Measurements from ENCODE around the gene CMIP.
"Not testable (repeated sequence)": the region's sequence is repeated elsewhere in the genome, so short reads cannot be mapped to it uniquely, and the experiment has no call there.

CMIP gene

GRCh38 chr16:81444448-81445121 lies at the start of gene CMIP:
Gene CMIP, plus strand, starts transcription at chr16:81444808.
- peak; percentile 80 to 87 for DNase-seq

- DNase-seq: no peak
Observed at GRCh38 chr16:81394966-81395655, 49.5 kb upstream of the CMIP start.

- DNase-seq: no peak
Observed at GRCh38 chr16:81397058-81397878, 47.3 kb upstream of the CMIP start.

DNA sequence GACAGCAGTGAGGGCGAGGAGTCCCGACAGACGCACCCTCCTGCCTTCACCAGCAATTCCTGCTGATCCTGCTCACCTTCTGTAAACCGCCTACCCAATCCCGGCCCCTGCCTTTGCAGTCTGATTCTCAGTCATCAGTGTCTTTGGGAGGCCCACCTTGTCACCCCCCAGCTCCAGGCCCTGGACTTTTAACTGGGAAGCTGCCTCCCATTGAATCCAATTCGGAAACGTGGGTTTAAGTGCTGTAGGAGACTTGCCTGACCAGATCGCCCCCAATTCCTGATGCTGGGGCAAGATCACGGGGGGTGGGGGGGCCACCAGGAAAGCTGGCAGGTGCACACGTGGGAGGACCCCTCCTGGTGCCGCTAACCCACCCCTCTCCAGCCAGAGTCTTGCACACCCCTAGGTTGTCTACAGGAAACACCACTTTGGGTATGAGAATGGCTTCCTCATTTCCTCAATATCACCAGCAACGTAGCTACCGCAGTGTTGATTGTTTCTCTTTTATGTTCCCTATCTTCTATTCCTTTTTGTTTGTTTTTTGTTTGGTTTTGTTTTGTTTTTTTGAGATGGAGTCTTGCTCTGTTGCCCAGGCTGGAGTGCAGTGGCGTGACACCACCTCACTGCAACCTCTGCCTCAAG lies 46.6 kb upstream of the CMIP start:
- DNase-seq: no peak

- DNase-seq: no peak
Observed at GRCh38 chr16:81399909-81400308, 44.7 kb upstream of the CMIP start.

DNA sequence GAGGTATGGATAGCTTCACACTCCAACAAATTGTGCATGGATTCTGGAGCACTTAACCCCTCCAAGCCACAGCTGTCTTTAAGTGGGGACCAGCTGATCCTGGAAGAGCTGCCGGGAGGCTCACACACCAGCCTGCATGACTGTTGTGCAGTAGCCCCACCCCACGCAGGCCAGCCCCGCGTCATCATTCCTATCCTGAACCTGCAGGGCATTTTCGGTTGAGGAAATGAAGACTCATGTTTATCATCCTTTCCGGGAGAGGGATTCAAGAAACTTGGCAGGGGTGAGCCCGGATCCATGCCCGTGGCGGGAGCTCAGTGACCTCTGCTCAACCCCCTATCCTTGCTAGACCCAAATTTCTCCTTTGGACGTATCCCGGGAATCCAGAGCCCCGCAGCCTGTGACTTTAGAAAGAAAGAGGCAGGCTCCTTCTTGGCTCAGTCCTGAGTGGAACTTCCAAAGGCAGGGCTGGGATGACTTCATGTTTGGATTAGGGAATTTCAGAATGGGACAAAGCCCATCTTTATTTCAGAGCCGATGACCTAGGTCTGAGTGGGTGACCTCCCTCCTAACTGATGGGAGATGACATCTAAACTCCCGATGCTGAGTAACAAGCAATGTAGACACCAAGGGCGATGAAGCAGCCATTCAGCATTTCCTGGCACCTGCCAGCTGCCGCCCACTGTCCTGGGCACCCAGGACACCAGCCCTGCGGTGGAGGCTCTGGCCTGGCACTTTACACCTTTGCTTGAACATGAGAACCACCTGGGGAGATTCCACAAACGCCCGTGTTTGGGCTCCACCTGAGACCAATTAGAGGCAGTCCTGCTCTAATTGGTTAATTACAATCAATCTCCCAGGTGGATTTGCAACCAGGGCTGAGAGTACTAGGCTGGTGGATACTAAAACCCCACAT lies 43.3 kb upstream of the CMIP start:
- DNase-seq: no peak

DNA sequence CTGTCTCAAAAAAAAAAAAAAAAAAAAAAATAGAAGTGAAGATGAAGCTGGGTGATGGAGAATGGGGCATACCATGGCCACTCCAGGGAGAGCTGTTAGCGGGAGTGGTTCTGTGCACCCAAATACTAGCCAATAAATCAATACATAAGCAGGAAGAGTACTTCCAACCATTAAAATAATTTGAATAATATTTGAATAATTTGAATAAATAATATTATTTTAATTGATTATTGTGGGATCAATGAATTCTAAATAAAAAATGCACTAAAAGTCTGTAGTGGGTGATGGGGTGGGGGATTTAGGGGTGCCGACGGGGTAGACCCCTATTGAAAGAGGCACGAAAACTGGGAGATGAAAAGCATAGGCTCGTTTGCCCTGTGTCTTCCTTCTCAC lies 41.4 kb upstream of the CMIP start:
- DNase-seq: no peak

DNA sequence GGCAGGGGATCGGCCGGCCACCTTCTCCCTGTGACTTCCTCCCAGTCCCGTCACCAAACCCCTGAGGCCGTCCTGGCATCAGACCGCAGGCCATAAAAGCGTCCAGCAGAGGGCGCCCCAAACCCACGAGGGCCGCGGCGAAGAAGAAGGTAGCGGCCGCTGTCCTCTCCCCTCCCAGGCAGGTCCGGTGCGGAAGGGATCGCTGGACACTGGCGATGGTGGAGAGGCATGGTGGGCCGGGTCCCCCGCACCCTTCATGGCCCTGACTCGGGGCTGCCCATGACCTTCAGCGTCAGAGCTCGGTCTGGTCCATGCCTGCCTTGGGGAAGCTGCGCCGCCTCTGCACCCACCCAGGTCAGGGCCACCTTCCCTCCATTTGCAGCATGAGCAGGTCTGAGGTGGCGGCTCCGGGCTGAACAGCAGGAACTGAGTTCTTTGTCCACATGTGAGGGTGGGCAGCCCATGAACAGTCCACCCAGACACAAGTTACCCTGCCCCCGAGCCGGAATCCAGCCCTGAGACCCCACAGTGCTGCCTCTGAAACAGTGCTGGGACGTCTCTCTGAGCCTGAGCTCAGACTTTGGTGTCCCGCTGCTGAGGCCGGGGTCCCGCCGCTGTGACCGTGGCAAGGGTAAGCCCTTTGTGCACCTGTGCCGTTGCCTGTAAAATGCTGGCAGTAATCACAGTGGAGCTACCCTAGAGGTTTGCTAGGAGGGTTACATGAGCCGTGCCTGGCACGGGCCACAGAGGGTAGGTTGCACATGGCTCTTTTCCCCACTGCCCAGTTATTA lies 40.8 kb upstream of the CMIP start:
- DNase-seq: peak; percentile 91 to 92

GRCh38 chr16:81405002-81405401 lies 39.6 kb upstream of the CMIP start:
- DNase-seq: not testable (repeated sequence)

GRCh38 chr16:81405702-81406113 lies 38.9 kb upstream of the CMIP start:
- no peak for DNase-seq

- no peak for DNase-seq
Observed at GRCh38 chr16:81408409-81408950, 36.1 kb upstream of the CMIP start.

- DNase-seq: no peak
Observed at GRCh38 chr16:81409016-81409556, 35.5 kb upstream of the CMIP start.

DNA sequence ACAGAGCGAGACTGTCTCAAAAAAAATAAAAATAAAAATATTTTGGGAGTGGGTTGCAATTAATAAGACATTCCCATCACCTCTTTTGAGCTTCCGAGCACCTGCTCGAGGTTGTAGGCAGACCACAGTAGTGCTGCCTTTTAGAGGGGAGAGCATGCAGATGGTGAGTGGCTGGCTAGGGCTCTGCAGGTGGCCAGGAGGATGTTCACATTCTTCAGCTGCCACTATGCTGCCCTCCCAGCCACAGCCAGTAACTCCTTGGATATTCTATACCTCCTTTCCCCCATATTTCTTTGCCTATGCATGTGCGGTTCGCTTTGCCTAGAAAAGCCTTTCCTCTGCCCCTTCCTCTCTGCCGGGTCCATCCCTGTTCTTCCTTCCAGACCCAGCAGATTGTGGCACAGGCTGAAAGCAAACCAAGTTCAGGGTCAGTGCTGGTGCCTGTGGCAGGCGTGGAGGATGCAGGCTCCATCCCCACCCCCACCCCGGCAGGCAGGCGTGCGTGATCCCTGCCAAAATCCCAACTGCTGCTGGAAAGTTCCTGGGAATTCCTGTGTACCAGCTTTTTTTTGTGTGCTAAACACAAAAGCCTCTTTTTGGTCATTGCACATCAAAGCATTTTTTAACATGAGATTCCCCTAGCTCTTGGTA lies 33.8 kb upstream of the CMIP start:
- DNase-seq: no peak

- no peak for DNase-seq
Observed at GRCh38 chr16:81413245-81413990, 31.2 kb upstream of the CMIP start.

DNA sequence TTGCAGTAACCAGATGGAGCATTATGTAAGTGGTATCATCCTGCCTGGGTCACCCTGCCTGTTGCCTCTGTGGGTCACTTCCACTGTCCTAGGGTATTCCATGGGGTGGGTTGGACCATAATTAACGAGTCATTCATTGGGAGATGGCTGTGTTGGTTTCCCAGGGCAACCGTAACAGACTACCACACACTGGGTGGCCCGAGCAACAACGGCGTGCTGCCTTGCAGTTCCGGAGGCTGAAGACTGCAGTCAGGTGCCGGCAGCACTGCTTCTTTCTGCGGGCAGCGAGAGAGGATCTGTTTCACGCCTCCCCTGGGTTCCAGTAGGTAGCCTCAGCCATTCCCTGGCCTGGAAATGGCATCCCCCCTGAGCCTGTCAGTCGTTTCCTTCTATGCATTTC lies 28.9 kb upstream of the CMIP start:
- DNase-seq: no peak

DNA sequence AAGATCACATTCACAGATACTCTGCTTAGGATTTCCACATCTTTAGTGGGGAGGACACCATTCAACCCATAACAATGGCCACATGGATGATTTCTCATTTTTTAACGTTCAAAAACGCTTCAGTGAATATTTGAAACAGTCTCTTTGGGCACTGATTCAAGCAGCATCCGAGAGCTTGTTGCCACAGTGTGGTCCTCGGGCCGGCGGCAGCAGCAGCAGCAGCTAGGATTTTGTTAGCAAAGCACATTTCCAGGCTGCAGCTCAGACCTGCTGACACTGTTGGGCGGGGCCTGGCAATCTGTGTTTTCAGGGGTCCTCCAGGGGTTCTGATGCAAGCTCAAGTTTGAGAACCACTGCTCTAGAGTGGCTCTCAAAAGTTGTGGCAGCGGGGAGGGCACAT lies 27.9 kb upstream of the CMIP start:
- DNase-seq: no peak

- no peak for DNase-seq
Observed at GRCh38 chr16:81417210-81417609, 27.4 kb upstream of the CMIP start.

DNA sequence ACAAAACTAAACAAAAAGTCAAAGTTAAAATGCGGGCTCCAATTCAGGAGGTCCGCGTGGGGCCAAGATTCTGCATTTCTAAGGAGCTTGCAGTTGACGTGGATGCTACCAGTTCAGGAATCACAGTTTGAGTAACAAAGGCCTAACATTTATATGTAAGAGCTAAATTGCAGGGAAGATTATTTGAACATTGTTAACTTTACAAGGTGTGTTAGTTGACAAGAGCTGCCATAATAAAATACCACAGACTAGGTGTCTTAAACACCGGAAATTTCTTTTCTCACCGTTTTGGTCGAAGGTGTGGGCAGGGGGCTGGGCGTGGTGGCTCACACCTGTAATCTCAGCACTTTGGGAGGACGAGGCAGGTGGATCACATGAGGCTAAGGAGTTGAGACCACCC lies 24.8 kb upstream of the CMIP start:
- no peak for DNase-seq

DNA sequence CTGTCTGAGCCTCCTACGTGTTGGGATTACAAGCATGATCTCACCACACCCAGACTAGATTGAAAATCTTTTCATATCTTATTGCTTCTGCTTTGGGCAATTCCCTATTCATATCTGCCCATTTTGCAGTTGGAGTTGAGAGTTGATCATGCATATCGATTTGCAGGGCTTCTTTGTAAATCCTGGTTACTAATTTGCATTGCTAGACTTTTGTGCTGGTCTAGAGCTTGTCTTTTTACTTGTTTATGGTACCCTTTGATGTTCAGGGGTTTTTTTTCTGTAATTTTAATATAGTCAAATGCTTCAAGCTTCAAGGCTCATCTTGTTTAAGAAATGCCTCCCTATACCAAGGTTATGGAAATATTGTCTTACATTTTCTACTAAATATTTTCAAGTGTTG lies 23.5 kb upstream of the CMIP start:
- DNase-seq: no peak

GRCh38 chr16:81421536-81421935 lies 23.1 kb upstream of the CMIP start:
- DNase-seq: no peak
